Epithelial cell of esophagus (primary cell): ENCODE data around the gene HSPA9.

Experiments used
- DNase-seq: peaks from one replicate; pipeline ENCODE4 v3.0.0; 2010; ENCODE audit warnings: low read depth
- H3K4me3 ChIP-seq: 2 replicates; pipeline ENCODE4 v1.5.1; 2011; ENCODE audit warnings: mild to moderate bottlenecking, low read length, control low read depth
- TF ChIP-seq, protein P1 (sequence below): IDR thresholded peaks from 2 replicates; pipeline ENCODE4 v1.5.1; 2011; ENCODE audit warnings: low read depth, mild to moderate bottlenecking, low read length, control low read depth, inconsistent platforms; ENCODE audit not compliant: insufficient read depth; ENCODE audit errors: missing control alignments

The HSPA9 gene

DNA sequence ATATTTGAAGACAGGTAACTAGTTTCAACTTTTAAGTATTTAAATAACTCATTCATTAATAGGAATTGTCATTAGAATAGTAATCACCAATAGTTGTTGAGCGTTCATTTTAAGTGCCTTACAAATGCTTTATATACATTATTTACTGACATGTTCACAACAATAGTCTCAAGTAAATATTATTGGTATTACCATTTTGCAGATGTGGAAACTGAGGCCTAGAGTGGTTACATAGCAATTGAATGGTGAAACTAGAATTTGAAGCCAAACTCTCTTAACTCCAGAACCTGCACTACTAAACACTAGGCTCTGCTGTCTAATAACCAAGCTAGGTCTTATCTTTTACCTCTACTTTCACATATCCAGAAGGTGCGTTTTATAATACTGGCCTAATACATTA lies 4.8 kb upstream of the HSPA9 start:
- TF ChIP-seq, protein P1, sequence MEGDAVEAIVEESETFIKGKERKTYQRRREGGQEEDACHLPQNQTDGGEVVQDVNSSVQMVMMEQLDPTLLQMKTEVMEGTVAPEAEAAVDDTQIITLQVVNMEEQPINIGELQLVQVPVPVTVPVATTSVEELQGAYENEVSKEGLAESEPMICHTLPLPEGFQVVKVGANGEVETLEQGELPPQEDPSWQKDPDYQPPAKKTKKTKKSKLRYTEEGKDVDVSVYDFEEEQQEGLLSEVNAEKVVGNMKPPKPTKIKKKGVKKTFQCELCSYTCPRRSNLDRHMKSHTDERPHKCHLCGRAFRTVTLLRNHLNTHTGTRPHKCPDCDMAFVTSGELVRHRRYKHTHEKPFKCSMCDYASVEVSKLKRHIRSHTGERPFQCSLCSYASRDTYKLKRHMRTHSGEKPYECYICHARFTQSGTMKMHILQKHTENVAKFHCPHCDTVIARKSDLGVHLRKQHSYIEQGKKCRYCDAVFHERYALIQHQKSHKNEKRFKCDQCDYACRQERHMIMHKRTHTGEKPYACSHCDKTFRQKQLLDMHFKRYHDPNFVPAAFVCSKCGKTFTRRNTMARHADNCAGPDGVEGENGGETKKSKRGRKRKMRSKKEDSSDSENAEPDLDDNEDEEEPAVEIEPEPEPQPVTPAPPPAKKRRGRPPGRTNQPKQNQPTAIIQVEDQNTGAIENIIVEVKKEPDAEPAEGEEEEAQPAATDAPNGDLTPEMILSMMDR: no peak
- no peak overlapping the region for H3K4me3 ChIP-seq
- no peak for DNase-seq

DNA sequence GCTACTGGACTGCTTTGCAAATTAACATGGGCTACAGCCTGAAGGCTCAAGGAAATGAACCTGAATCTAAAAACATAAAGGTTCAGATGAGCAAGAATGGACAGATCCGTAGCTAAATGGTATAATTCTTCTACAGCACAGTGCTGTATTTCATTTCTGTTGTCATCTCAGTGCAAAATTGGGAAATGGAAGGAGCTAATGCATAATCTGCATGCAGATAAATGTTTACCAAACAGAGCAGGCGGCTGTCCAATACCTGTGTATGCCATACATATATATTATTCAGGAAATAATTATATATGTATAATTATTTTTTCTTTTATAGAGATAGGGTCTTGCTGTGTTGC lies 4.3 kb upstream of the HSPA9 start:
- DNase-seq: no peak
- no peak overlapping the region for H3K4me3 ChIP-seq
- TF ChIP-seq, protein P1: no peak

DNA sequence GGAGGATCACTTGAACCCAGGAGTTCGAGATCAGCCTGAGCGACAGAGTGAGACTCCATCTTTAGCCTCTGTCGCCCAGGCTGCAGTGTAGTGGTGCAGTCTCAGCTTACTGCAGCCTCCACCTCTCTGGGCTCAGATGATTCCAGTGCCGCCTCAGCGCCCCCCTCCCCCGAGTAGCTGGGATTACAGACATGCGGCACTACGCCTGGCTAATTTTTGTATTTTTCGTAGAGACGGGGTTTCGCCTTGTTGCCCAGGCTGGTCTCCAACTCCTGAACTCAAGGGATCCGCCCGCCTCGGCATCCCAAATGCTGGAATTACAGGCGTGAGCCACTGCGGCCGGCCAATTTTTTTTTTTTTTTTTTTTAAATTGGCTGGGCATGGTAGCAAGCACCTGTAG lies 2.3 kb upstream of the HSPA9 start:
- no peak for DNase-seq
- no peak overlapping the region for H3K4me3 ChIP-seq
- TF ChIP-seq, protein P1: no peak

DNA sequence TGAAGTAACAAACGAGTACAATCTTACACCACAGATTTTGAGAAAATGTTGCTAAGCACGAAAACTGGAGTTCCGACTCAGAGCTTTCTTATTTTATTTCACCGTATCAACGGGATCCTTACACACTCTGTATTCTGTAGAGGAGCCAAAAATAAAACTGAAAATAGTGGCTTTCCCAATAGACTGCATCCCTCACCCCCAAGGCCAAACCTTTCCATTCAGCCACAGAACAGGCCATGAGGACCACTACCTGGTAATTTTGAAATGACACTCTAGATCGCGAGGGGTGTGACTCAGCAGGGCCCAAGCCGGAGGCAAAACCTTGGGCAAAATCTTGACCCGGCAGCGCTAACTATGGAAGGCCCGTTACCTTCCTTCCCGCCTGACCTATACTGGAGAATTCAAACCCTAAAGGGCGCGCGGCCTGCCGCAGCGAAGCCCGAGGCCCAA lies 432 bp downstream of the HSPA9 start:
- peak overlapping the region; percentile 88 for H3K4me3 ChIP-seq
- peak; percentile 48 for DNase-seq
- TF ChIP-seq, protein P1: no peak

- DNase-seq: peak; percentile 57
- H3K4me3 ChIP-seq: peak overlapping the region; percentile 88
- TF ChIP-seq, protein P1: no peak
These were observed 1.1 kb downstream of the HSPA9 start for GRCh38 chr5:138573949-138574670.

DNA sequence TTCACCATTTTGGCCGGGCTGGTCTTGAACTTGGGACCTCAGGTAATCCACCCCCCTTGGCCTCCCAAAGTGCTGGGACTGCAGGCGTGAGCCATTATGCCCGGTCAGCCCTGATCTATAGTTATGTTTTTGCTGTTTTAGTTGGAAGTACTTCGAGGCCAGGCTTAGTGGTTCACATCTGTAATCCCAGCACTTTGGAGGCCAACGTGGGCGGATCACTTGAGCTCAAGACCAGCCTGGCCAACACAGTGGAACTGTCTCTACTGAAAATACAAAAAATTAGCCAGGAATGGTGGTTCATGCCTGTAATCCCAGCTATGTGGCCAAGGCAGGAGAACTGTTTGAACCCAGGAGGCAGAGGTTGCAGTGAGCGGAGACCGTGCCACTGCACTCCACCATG lies 2.0 kb downstream of the HSPA9 start:
- H3K4me3 ChIP-seq: peak overlapping the region; percentile 88
- DNase-seq: no peak
- TF ChIP-seq, protein P1: no peak

- no peak for DNase-seq
- no peak overlapping the region for H3K4me3 ChIP-seq
- TF ChIP-seq, protein P1: no peak
These were observed 4.3 kb downstream of the HSPA9 start for GRCh38 chr5:138570871-138571270.
